Hepatocyte (in vitro differentiated cells): ENCODE measurements around the gene IL34. TPM values are rescaled to one million over a fixed set of nuclear protein-coding genes. Genes with fewer than 3 reads are reported as not detected.

Experiments
- DNase-seq: peaks from one replicate; pipeline ENCODE4 v3.0.0-alpha.2; 2016; ENCODE audit warnings: low spot score
- H2AFZ ChIP-seq: fragments of 200-600 bp; sonication (generic); 2 replicates; pipeline ENCODE4 v1.6.0; 2016; ENCODE audit warnings: antibody characterized with exemption, mild to moderate bottlenecking
- H3K27ac ChIP-seq: fragments of 200-600 bp; sonication (generic); 2 replicates; pipeline ENCODE4 v1.5.1; 2016; ENCODE audit warnings: mild to moderate bottlenecking
- H3K27me3 ChIP-seq: fragments of 200-600 bp; sonication (generic); 2 replicates; pipeline ENCODE4 v1.6.1; 2016
- H3K36me3 ChIP-seq: fragments of 200-600 bp; sonication (generic); replicated peaks from 2 replicates; pipeline ENCODE4 v1.5.1; 2016; ENCODE audit warnings: low read depth; ENCODE audit not compliant: insufficient read depth
- H3K4me1 ChIP-seq: fragments of 200-600 bp; sonication (generic); 2 replicates; pipeline ENCODE4 v1.5.1; 2016; ENCODE audit warnings: mild to moderate bottlenecking, moderate library complexity; ENCODE audit not compliant: insufficient read depth
- H3K4me2 ChIP-seq: fragments of 200-600 bp; sonication (generic); 2 replicates; pipeline ENCODE4 v1.6.0; 2016
- H3K4me3 ChIP-seq: fragments of 200-600 bp; sonication (generic); 2 replicates; pipeline ENCODE4 v1.5.1; 2016; ENCODE audit warnings: mild to moderate bottlenecking
- H3K79me2 ChIP-seq: fragments of 200-600 bp; sonication (generic); 2 replicates; pipeline ENCODE4 v1.6.0; 2017; ENCODE audit warnings: mild to moderate bottlenecking
- H3K9me2 ChIP-seq: fragments of 200-600 bp; sonication (generic); replicated peaks from 2 replicates; pipeline ENCODE4 v1.6.0; 2017; ENCODE audit warnings: mild to moderate bottlenecking; ENCODE audit not compliant: insufficient read depth
- H3K9me3 ChIP-seq: fragments of 200-600 bp; sonication (generic); 2 replicates; pipeline ENCODE4 v1.5.1; 2016; ENCODE audit warnings: low read depth, mild to moderate bottlenecking
- H4K20me1 ChIP-seq: fragments of 200-600 bp; sonication (generic); 2 replicates; pipeline ENCODE4 v1.6.0; 2016; ENCODE audit warnings: mild to moderate bottlenecking; ENCODE audit not compliant: insufficient read depth, poor library complexity, severe bottlenecking
- CTCF ChIP-seq: fragments of 200-600 bp; sonication (generic); IDR thresholded peaks from 2 replicates; pipeline ENCODE4 v1.5.1; 2016; ENCODE audit warnings: antibody characterized with exemption, mild to moderate bottlenecking; ENCODE audit not compliant: poor library complexity
- EZH2 ChIP-seq: fragments of 200-600 bp; sonication (generic); IDR thresholded peaks from 2 replicates; pipeline ENCODE4 v1.6.1; 2016; ENCODE audit warnings: antibody characterized with exemption, mild to moderate bottlenecking, borderline replicate concordance
- EZH2phosphoT487 ChIP-seq: fragments of 200-600 bp; sonication (generic); IDR thresholded peaks from one replicate; pipeline ENCODE4 v1.6.1; 2018; ENCODE audit warnings: antibody characterized with exemption, mild to moderate bottlenecking, low read depth, moderate library complexity; ENCODE audit not compliant: unreplicated experiment, severe bottlenecking
- WGBS: methylation state at CpG from one replicate; pipeline ENCODE4 v1.1.6; 2016; ENCODE audit warnings: low lambda C conversion rate; ENCODE audit errors: missing lambda C conversion rate; 5-methylcytosine and 5-hydroxymethylcytosine counted together
- polyA plus RNA-seq: library from polyadenylated mRNA; unstranded; fragments of >200 nt; fragmentation: Nextera tagmentation; extraction: Ambion mirVana; gene quantifications from 2 replicates; pipeline ENCODE4 v1.2.1, GENCODE V29; 2016
- total RNA-seq: library from RNA; depleted of rRNA; stranded (reverse); fragments of >200 nt; gene quantifications from 2 replicates; pipeline ENCODE4 v1.2.3, GENCODE V29; 2014

Gene IL34
- total and polyA plus RNA-seq, 2 experiments from 2014 or later, result 0.48 to 2.2 TPM

- H3K27ac ChIP-seq, result peak overlapping the region; percentile 65
- no peak for TF ChIP-seq CTCF
- no peak for TF ChIP-seq EZH2
- TF ChIP-seq EZH2phosphoT487, result no peak
- no peak overlapping the region for H3K4me3 ChIP-seq
- no peak overlapping the region for H3K4me2 ChIP-seq
- H3K79me2 ChIP-seq, result no peaks in the 10 kb centered on the region
- no peaks in the 10 kb centered on the region for H3K9me3 ChIP-seq
- WGBS, result 71% methylated on average over 19 of the region's 19 CpGs
- no peaks in the 10 kb centered on the region for H4K20me1 ChIP-seq
- no peaks in the 10 kb centered on the region for H3K27me3 ChIP-seq
- H3K9me2 ChIP-seq, result no peaks in the 10 kb centered on the region
- peaks cover 45% of the 10 kb centered on the region for H3K4me1 ChIP-seq
- DNase-seq, result no peak
- no peak overlapping the region for H2AFZ ChIP-seq
- H3K36me3 ChIP-seq, result no peaks in the 10 kb centered on the region
These were observed 50.7 kb downstream of the IL34 start for GRCh38 chr16:70696952-70697593.

- Histone ChIP-seq H3K4me1 (peaks cover 42% of the 10 kb centered on the region), H3K27me3 (no peaks in the 10 kb centered on the region), H3K9me3 (no peaks in the 10 kb centered on the region), H3K27ac (peak overlapping the region; percentile 65), H3K4me3 (no peak overlapping the region), H3K79me2 (no peaks in the 10 kb centered on the region), H4K20me1 (no peaks in the 10 kb centered on the region), H3K9me2 (no peaks in the 10 kb centered on the region), H2AFZ (no peak overlapping the region), H3K4me2 (no peak overlapping the region), H3K36me3 (no peaks in the 10 kb centered on the region)
- 78% methylated on average over 14 of the region's 14 CpGs for WGBS
- TF ChIP-seq CTCF, result no peak
- TF ChIP-seq EZH2phosphoT487, result no peak
- TF ChIP-seq EZH2, result no peak
- DNase-seq, result no peak
These were observed 51.3 kb downstream of the IL34 start for GRCh38 chr16:70697594-70698170.

GRCh38 chr16:70698901-70699300 is 52.5 kb downstream of the IL34 start:
- H3K9me2 ChIP-seq, result no peaks in the 10 kb centered on the region
- DNase-seq, result no peak
- H3K36me3 ChIP-seq, result no peaks in the 10 kb centered on the region
- H4K20me1 ChIP-seq, result no peaks in the 10 kb centered on the region
- H3K4me2 ChIP-seq, result no peak overlapping the region
- peaks cover 42% of the 10 kb centered on the region for H3K4me1 ChIP-seq
- 92% methylated on average over 9 of the region's 10 CpGs for WGBS
- no peak for TF ChIP-seq EZH2
- no peak for TF ChIP-seq EZH2phosphoT487
- TF ChIP-seq CTCF, result no peak
- no peaks in the 10 kb centered on the region for H3K9me3 ChIP-seq
- no peak overlapping the region for H2AFZ ChIP-seq
- H3K27me3 ChIP-seq, result no peaks in the 10 kb centered on the region
- H3K27ac ChIP-seq, result no peak overlapping the region
- H3K79me2 ChIP-seq, result no peaks in the 10 kb centered on the region
- H3K4me3 ChIP-seq, result no peak overlapping the region
